DND-41 (cell line): ENCODE measurements around the gene ATR.

Source experiments
- CTCF ChIP-seq: IDR thresholded peaks from 2 replicates; pipeline ENCODE4 v1.5.1; 2012; ENCODE audit warnings: borderline replicate concordance, low read length, moderate library complexity, mild to moderate bottlenecking; ENCODE audit not compliant: poor library complexity, severe bottlenecking; ENCODE audit errors: extremely low read depth
- EZH2 ChIP-seq: IDR thresholded peaks from 3 replicates; pipeline ENCODE4 v1.6.1; 2012; ENCODE audit warnings: borderline replicate concordance, low read depth, mild to moderate bottlenecking, moderate library complexity, low read length, inconsistent platforms; ENCODE audit not compliant: severe bottlenecking

- no peak for TF ChIP-seq CTCF
- no peak for TF ChIP-seq EZH2
These were observed 153.8 kb downstream of the ATR start for GRCh38 chr3:142424754-142425153.
